Measurements from ENCODE around the gene CDH22. TPM values are rescaled to one million over a fixed set of nuclear protein-coding genes. Genes with fewer than 3 reads are reported as not detected.

The CDH22 gene
- total and polyA plus RNA-seq, 5 experiments from 2014 or later, result not detected

DNA sequence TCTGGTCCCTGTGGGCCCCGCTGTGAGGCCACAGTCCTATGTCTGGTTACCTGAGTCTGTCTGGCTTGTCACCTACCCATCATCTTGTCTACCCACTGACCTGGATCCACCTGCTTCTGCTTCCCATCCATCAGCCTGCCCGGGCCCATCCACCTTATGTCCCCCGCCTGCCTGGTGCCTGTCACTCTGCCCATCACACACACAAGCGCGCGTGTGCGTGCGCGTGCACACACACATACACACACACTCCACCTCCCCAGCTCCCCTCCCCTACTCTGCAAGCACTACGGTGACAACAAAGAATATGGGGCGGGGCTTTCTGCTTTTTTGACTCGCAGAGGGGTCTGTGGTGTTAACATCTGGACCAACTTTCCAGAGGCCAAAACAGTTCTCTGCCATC, 8.0 kb downstream of the CDH22 start:
- POLR2A ChIA-PET, result no interaction called here
- no peak for ATAC-seq
- DNase-seq, result no peak
- H3K27me3 Mint-ChIP-seq, result peaks cover 15 to 71% (median 53%) of the 10 kb centered on the region in 5 donors
- no peak overlapping the region for H3K4me3 Mint-ChIP-seq
- no peaks in the 10 kb centered on the region for H3K4me1 Mint-ChIP-seq
- no peaks in the 10 kb centered on the region for H3K36me3 Mint-ChIP-seq
- no peak overlapping the region for H3K27ac Mint-ChIP-seq
- no peaks in the 10 kb centered on the region for H3K9me3 Mint-ChIP-seq

DNA sequence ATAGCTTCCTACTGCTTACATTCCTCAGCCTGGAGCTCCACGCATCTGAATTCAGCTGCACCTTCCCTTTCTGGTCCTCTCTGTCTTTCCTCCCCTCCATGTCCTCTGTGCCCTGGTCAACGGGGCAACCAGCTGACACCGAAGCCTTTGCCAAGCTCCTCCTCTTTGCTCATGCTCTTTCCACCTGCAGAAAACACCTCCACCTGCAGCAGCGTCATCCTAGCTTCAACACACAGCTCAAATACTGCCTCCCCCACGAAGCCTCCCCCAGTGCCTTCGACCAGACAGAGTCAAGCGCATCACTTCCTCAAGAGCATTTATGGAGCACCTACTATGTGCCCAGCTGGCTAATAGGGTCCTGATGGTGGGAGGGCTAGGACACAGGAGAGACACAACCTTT, 9.2 kb downstream of the CDH22 start:
- no peak overlapping the region for H3K4me3 Mint-ChIP-seq
- no peaks in the 10 kb centered on the region for H3K36me3 Mint-ChIP-seq
- H3K4me1 Mint-ChIP-seq, result no peaks in the 10 kb centered on the region
- ATAC-seq (no peak), DNase-seq (no peak)
- H3K27me3 Mint-ChIP-seq, result peaks cover 18 to 69% (median 59%) of the 10 kb centered on the region in 5 donors
- POLR2A ChIA-PET, result no interaction called here
- H3K9me3 Mint-ChIP-seq, result no peaks in the 10 kb centered on the region
- H3K27ac Mint-ChIP-seq, result no peak overlapping the region

DNA sequence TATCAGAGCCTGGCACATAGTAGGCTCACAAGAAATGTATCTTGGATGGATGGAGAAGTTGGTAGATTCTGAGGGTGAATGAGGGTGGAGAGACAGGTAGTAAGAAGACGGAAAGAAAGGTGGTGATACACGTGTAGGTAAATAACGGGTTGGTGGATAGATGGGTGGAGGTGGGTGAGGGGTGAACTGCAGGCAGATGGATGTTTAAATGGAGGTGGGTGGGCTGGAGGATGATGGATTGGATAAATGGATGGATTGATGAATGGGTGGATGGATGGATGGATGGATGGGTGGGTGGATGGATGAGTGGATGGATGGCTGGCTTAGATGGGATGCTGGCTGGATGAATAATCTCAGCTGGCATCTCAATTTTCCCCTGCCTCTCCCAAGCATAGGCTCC, 9.9 kb downstream of the CDH22 start:
- Mint-ChIP-seq H3K27ac (no peak overlapping the region), H3K4me3 (no peak overlapping the region), H3K27me3 (peaks cover 14 to 62% (median 55%) of the 10 kb centered on the region in 5 donors), H3K9me3 (no peaks in the 10 kb centered on the region), H3K36me3 (no peaks in the 10 kb centered on the region), H3K4me1 (no peaks in the 10 kb centered on the region)
- ATAC-seq (no peak), DNase-seq (no peak)
- POLR2A ChIA-PET, result no interaction called here

DNA sequence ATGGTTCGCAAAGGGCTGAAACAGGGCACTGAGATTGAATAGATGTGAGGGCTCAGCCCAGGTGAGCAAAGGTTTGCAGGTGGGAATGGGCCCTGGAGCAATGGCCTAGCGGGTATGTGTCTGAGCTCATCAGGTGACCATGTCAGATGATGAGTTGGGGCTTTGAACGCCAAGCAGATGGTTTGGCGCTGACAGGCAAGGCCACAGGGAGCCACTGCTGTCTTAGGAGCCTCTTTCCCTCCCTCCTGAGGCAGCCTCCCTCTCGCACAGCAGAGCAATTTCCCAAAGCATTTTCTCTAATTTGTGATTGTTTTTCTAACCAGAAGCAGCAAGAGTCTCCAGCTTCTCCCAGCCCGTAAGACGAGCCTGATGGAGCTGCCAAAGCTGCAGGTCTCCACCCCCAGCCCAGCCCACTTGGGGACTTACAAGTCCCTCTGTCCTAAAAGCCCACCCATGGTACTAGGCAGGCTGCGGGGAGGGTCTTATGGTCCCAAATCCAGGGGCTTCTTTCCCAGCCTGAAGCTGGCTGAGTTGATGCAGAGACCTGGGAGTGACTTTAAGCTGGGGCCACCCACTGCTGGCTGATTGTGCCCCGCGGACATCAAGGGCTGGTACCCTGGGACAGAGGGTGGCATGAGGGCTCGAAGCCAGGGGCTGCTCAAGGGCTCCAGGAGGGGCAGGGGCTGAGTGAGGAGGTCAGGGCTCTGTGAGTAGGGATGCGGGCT, 11.6 kb downstream of the CDH22 start:
- Mint-ChIP-seq H3K36me3 (no peaks in the 10 kb centered on the region), H3K4me1 (no peaks in the 10 kb centered on the region), H3K4me3 (no peak overlapping the region), H3K27ac (peak overlapping the region in 1 of 10 donors; percentile 24), H3K9me3 (no peaks in the 10 kb centered on the region), H3K27me3 (peaks cover 17 to 68% (median 58%) of the 10 kb centered on the region in 5 donors)
- no peak for ATAC-seq
- DNase-seq, result no peak
- POLR2A ChIA-PET, result no interaction called here

DNA sequence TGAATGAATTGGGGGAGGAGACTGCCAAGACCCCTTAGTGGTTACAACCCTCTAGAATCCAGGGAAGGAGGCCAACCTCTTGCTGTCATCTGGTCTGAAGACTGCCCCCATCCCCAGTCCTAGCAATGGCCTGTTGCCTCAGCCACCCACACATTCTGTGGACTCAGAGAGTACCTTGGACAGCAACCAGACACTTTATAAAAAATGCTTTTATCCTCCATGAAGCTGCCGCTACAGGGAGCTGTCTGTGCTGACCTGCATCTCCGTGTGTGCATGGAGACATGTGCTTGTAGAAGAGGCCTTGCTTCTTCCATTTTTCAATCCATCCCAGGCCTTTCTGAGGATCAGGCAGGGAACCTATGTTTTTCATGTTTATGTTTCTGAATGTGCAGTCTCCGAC, 15.2 kb downstream of the CDH22 start:
- H3K4me1 Mint-ChIP-seq, result no peaks in the 10 kb centered on the region
- DNase-seq, result no peak
- peaks cover 16 to 58% (median 48%) of the 10 kb centered on the region in 5 donors for H3K27me3 Mint-ChIP-seq
- POLR2A ChIA-PET, result no interaction called here
- H3K36me3 Mint-ChIP-seq, result no peaks in the 10 kb centered on the region
- H3K9me3 Mint-ChIP-seq, result no peaks in the 10 kb centered on the region
- ATAC-seq, result no peak
- H3K4me3 Mint-ChIP-seq, result no peak overlapping the region
- no peak overlapping the region for H3K27ac Mint-ChIP-seq

DNA sequence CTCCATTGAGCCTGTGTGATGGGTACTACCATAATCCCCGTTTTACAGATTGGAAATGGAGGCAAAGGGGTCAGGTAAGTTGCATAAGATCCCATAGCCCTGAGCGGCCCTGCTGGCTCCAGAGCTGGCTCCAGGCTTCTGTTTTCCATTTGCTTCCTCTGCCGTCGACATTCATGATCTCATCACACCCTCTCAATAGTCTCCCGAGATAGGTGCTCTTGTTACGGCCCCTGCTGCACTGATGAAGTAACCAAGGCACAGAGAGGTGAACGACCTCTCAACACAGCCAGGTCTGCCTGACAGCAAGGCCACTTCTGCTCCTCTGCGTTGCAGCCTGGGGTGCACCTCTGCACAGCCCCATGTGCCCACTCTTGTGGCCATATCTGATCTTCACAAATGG, 16.9 kb downstream of the CDH22 start:
- Mint-ChIP-seq H3K4me3 (no peak overlapping the region), H3K36me3 (no peaks in the 10 kb centered on the region), H3K9me3 (no peaks in the 10 kb centered on the region), H3K4me1 (no peaks in the 10 kb centered on the region), H3K27me3 (peaks cover 16 to 48% (median 38%) of the 10 kb centered on the region in 5 donors), H3K27ac (no peak overlapping the region)
- ATAC-seq (no peak), DNase-seq (no peak)
- POLR2A ChIA-PET, result no interaction called here

DNA sequence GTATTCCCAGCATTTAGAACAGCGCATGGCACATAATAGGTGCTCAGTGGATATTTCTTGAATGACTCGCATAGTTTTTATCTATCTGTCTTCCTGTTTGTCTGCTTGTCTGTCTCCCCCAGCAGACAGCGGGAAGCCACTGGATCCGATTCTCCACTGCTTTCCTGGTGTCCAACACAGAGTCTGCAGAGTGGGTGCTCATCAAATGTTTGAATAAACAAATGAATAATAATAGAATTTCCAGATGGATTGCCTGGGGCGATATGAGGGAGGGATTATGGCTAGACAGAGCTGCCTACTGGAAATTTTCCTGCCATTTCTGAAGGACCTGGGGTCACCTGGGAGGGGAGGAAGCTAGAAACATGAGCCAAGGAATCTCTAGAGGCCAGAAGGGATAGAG, 18.9 kb downstream of the CDH22 start:
- no peak overlapping the region for H3K4me3 Mint-ChIP-seq
- H3K4me1 Mint-ChIP-seq, result no peaks in the 10 kb centered on the region
- no peaks in the 10 kb centered on the region for H3K9me3 Mint-ChIP-seq
- no peaks in the 10 kb centered on the region for H3K36me3 Mint-ChIP-seq
- POLR2A ChIA-PET, result no interaction called here
- no peak overlapping the region for H3K27ac Mint-ChIP-seq
- peaks cover 14 to 38% (median 20%) of the 10 kb centered on the region in 5 donors for H3K27me3 Mint-ChIP-seq
- ATAC-seq (no peak), DNase-seq (no peak)

DNA sequence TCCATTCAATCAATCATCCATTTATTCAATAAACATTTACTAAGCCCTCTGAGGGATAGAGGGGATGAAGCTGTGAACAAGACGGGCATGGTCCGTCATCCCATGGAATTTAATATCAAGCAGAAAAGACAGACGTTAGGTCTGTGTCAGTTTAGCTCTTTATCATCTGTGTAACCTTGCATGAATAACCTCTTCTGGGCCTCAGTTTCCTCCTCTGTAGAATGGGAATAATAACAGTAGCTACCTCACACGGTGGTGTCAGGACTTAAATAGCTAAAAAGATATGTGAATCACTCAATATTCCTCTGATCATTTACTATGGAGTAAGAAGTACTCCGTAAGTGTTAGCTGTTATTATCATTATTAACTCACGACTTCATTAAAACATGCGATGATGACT, 21.3 kb downstream of the CDH22 start:
- ATAC-seq (no peak), DNase-seq (no peak)
- no peaks in the 10 kb centered on the region for H3K36me3 Mint-ChIP-seq
- H3K9me3 Mint-ChIP-seq, result no peaks in the 10 kb centered on the region
- POLR2A ChIA-PET, result interaction anchor here (0.7 kb wide), 1 partner anchor 185 kb away, joined by 3 read pairs; no protein-coding TSS in a partner anchor
- H3K27me3 Mint-ChIP-seq, result peaks cover 12 to 39% (median 24%) of the 10 kb centered on the region in 5 donors
- no peaks in the 10 kb centered on the region for H3K4me1 Mint-ChIP-seq
- no peak overlapping the region for H3K4me3 Mint-ChIP-seq
- no peak overlapping the region for H3K27ac Mint-ChIP-seq

DNA sequence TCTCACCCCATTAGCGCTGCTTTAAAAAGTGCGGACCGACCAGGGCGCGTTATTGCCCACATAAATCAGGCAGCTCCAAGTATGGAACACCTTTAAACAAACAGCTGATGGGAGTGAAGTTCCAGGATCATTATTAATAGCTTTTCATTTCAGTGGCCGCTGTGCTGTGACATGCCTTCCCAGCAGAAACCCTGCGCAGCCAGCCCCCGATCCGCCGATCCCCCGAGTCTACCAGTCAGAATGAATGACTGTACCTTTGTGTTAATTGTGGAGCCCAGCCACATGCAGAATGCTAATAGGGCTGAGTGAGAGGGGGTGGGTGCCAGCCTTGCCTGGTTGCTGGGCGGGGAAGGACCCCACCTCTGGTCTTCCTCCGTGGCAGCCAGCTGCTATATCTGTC, 21.9 kb downstream of the CDH22 start:
- POLR2A ChIA-PET, result interaction anchor here (0.7 kb wide), 1 partner anchor 186 kb away, joined by 3 read pairs; no protein-coding TSS in a partner anchor
- Mint-ChIP-seq H3K27ac (no peak overlapping the region), H3K36me3 (no peaks in the 10 kb centered on the region), H3K9me3 (no peaks in the 10 kb centered on the region), H3K4me1 (no peaks in the 10 kb centered on the region), H3K4me3 (no peak overlapping the region), H3K27me3 (peaks cover 14 to 36% (median 24%) of the 10 kb centered on the region in 5 donors)
- ATAC-seq (no peak), DNase-seq (no peak)

DNA sequence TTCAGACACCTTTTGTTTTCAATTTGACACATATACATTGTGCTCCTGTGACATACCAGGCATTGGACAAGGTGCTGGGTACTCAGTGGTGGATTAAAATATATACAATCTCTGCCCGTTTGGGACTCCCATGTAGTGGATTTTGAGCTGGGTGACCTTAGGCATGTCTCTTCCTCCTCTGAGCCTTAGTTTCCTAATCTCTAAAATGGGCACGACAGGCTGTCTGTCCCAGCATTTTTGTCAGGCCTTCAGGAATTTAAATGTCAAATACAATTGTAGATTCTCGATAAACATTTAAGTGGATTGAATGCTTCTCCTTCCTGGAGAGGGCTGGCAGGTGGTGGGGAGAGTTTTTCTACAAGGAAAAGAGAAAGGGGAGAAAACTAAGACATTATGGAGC, 22.6 kb downstream of the CDH22 start:
- Mint-ChIP-seq H3K4me1 (no peaks in the 10 kb centered on the region), H3K27ac (no peak overlapping the region)
- no peak for ATAC-seq

DNA sequence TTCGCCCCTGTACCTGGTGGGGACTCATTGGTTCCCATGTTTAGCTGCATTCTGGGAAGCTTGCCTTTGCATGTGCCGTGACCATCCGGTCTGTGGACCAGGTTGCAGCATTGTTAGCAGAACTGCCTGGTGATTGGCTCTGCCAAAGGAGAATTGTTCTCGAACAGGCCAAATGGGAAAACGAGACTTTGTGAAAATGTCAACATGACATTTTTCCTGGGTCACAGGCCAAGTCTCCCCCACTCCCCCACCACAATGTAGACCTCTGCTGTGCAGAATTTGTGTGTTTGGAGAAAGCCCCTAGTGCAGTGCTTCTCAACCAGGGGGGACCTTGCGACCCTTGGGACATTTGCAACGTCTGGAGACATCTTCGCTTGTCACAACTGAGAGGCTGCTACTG, 23.2 kb downstream of the CDH22 start:
- Mint-ChIP-seq H3K27me3 (peaks cover 24 to 39% (median 34%) of the 10 kb centered on the region in 5 donors), H3K27ac (no peak overlapping the region), H3K4me1 (no peaks in the 10 kb centered on the region), H3K4me3 (no peak overlapping the region), H3K36me3 (no peaks in the 10 kb centered on the region), H3K9me3 (no peaks in the 10 kb centered on the region)
- ATAC-seq (no peak), DNase-seq (no peak)
- POLR2A ChIA-PET, result no interaction called here

More for the DNA sequence above, 22.6 kb downstream of the CDH22 start:
- POLR2A ChIA-PET, result no interaction called here
- peaks cover 21 to 40% (median 30%) of the 10 kb centered on the region in 5 donors for H3K27me3 Mint-ChIP-seq
- no peaks in the 10 kb centered on the region for H3K9me3 Mint-ChIP-seq
- DNase-seq, result no peak
- no peak overlapping the region for H3K4me3 Mint-ChIP-seq
- H3K36me3 Mint-ChIP-seq, result no peaks in the 10 kb centered on the region

DNA sequence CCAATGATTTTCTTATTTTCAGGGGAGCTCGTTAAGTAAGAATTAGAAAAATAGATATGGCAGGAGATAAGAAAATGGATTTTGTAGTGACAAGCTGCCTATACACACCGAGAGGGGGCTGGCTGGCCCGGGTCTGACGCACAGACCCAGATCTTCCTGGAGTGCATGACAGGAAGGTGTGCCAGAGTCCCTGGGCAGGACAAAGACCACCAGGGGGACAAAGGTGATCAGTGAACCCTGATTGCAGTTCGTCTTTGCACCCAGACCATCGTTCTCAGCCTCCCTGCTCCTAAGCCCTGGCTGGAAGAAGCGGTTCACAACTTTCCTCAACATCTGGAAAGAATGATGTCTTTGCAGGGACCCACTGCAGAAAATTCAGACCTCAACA, 24.3 kb downstream of the CDH22 start:
- Mint-ChIP-seq H3K27ac (no peak overlapping the region), H3K27me3 (peaks cover 25 to 44% (median 41%) of the 10 kb centered on the region in 5 donors), H3K36me3 (no peaks in the 10 kb centered on the region), H3K4me1 (no peaks in the 10 kb centered on the region), H3K4me3 (no peak overlapping the region), H3K9me3 (no peaks in the 10 kb centered on the region)
- ATAC-seq (no peak), DNase-seq (no peak)
- POLR2A ChIA-PET, result no interaction called here

DNA sequence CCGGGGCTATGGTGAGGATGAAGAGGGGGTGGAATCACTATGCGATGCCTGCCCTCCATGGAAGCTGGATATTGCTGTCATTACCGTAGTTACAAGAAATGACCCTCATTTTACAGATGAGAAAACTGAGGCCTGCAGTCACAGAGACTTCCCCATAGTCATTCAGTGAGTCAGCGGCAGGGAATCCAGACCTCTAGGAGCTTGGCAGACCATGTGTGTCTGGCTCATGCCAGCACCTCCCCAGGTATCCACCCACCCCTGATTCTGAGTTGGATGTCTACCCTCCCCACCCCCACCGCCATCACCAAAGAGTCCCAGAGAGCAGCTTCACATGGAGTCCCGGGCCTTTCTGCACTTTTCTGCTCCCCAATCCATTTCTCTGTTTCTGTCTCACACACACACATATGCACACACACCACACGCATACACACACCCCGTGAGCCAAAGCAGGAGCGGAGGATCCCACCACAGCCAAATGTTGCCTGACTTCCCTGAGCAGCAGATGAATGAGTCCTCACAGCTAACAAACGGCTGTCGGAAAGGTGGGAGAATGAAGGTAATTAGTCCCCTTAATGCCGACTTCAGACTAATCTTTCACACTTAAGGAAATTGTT, 24.8 kb downstream of the CDH22 start:
- Mint-ChIP-seq H3K27ac (no peak overlapping the region), H3K4me1 (no peaks in the 10 kb centered on the region), H3K4me3 (no peak overlapping the region), H3K36me3 (no peaks in the 10 kb centered on the region), H3K27me3 (peaks cover 26 to 47% (median 46%) of the 10 kb centered on the region in 5 donors), H3K9me3 (no peaks in the 10 kb centered on the region)
- POLR2A ChIA-PET, result no interaction called here
- ATAC-seq (no peak), DNase-seq (no peak)

DNA sequence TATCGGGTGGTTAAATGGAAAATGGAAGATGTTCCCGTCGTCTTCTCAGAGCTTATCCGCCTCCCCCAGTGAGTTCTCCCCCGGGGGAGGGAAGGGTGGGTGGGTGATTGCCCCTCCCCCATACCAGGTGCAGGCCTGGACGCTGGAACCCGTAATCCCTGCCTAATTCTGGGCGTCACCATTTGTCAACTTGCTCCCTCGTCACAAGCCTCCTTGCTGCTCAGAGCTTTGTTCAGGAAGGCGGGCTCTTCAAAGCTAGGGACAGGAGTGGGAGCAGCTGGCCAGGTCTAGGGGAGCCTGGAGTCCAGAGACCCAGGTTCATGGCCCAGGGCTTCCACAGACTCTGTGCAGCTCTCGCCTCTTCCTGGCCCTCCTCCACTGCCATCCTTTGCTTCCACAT, 25.6 kb downstream of the CDH22 start:
- Mint-ChIP-seq H3K9me3 (no peaks in the 10 kb centered on the region), H3K4me1 (peaks cover 0 to 2% (median 0%) of the 10 kb centered on the region in 4 donors), H3K4me3 (no peak overlapping the region), H3K27ac (no peak overlapping the region), H3K27me3 (peaks cover 28 to 53% (median 49%) of the 10 kb centered on the region in 5 donors), H3K36me3 (no peaks in the 10 kb centered on the region)
- ATAC-seq (no peak), DNase-seq (no peak)
- POLR2A ChIA-PET, result no interaction called here
